NCI-H2081 treated with DMSO at 0.1 percent for 48 hours (cell line): ENCODE measurements around the gene MROH2A.
"Not testable (repeated sequence)": the region's sequence is repeated elsewhere in the genome, so short reads cannot be mapped to it uniquely, and the experiment has no call there.

Experiments used
- DNase-seq: peaks from one replicate; lab custom pipeline; 2025; lab: John Stamatoyannopoulos, UW

The MROH2A gene

GRCh38 chr2:233778030-233778429 lies at the start of gene MROH2A:
Gene MROH2A (plus strand): TSS chr2:233778330. CDS start chr2:233779359, 1,029 bp downstream.
- no peak for DNase-seq

GRCh38 chr2:233728723-233729301 lies 49.3 kb upstream of the MROH2A start, which contains the start of gene UGT1A3:
Gene UGT1A3 (plus strand): TSS chr2:233729042. CDS start chr2:233729127, 85 bp downstream.
- DNase-seq: no peak

- not testable (repeated sequence) for DNase-seq
Observed at GRCh38 chr2:233736868-233737653, 41.1 kb upstream of the MROH2A start.

- no peak for DNase-seq
Observed at GRCh38 chr2:233740870-233741269, 37.3 kb upstream of the MROH2A start.

- DNase-seq: no peak
Observed at GRCh38 chr2:233743464-233744259, 34.5 kb upstream of the MROH2A start.

GRCh38 chr2:233745073-233745755 lies 32.9 kb upstream of the MROH2A start:
- DNase-seq: no peak

GRCh38 chr2:233745838-233746237 lies 32.3 kb upstream of the MROH2A start:
- DNase-seq: not testable (repeated sequence)

GRCh38 chr2:233746475-233747282 lies 31.5 kb upstream of the MROH2A start:
- no peak for DNase-seq

GRCh38 chr2:233747283-233747544 lies 30.9 kb upstream of the MROH2A start:
- DNase-seq: no peak

- DNase-seq: not testable (repeated sequence)
Observed at GRCh38 chr2:233750689-233751088, 27.4 kb upstream of the MROH2A start.

GRCh38 chr2:233751212-233752009 lies 26.7 kb upstream of the MROH2A start:
- DNase-seq: not testable (repeated sequence)

GRCh38 chr2:233754872-233755611 lies 23.1 kb upstream of the MROH2A start:
- DNase-seq: no peak

- DNase-seq: no peak
Observed at GRCh38 chr2:233756429-233757081, 21.6 kb upstream of the MROH2A start.

- no peak for DNase-seq
Observed at GRCh38 chr2:233758141-233758540, 20.0 kb upstream of the MROH2A start.

- no peak for DNase-seq
Observed at GRCh38 chr2:233758849-233759248, 19.3 kb upstream of the MROH2A start.

- no peak for DNase-seq
Observed at GRCh38 chr2:233760043-233760442, 18.1 kb upstream of the MROH2A start, which contains the start of gene UGT1A1. Gene UGT1A1 (plus strand): TSS chr2:233760270. CDS start chr2:233760288, 18 bp downstream.

- DNase-seq: no peak
Observed at GRCh38 chr2:233761040-233761769, 16.9 kb upstream of the MROH2A start.

- no peak for DNase-seq
Observed at GRCh38 chr2:233764264-233764663, 13.9 kb upstream of the MROH2A start.

- DNase-seq: no peak
Observed at GRCh38 chr2:233764761-233765160, 13.4 kb upstream of the MROH2A start.
